GM06990 (cell line): ENCODE data around the gene FANCC.

Experiments used
- DNase-seq: peaks from one replicate; pipeline ENCODE4 v3.0.0-alpha.2; 2011; ENCODE audit not compliant: insufficient read length; ENCODE audit errors: extremely low read depth
- H3K27me3 ChIP-seq: replicated peaks from 2 replicates; pipeline ENCODE4 v1.6.0; 2011; ENCODE audit warnings: low read length; ENCODE audit not compliant: control insufficient read depth, insufficient read depth
- H3K36me3 ChIP-seq: 2 replicates; pipeline ENCODE4 v1.5.1; 2011; ENCODE audit warnings: low read length; ENCODE audit not compliant: control insufficient read depth, insufficient read depth
- H3K4me3 ChIP-seq: replicated peaks from 2 replicates; pipeline ENCODE4 v1.5.1; 2011; ENCODE audit warnings: low read depth, mild to moderate bottlenecking, control low read depth, low read length
- CTCF ChIP-seq: IDR thresholded peaks from 2 replicates; pipeline ENCODE4 v1.5.1; 2011; ENCODE audit warnings: low read length, control low read depth, mild to moderate bottlenecking, inconsistent platforms; ENCODE audit not compliant: insufficient read depth, poor library complexity, severe bottlenecking

FANCC gene

GRCh38 chr9:95127249-95128176 is 190.0 kb downstream of the FANCC start:
- Histone ChIP-seq H3K4me3 (no peak overlapping the region), H3K36me3 (no peaks in the 10 kb centered on the region), H3K27me3 (no peaks in the 10 kb centered on the region)
- peak; percentile 98 for TF ChIP-seq CTCF
- peak; percentile 64 for DNase-seq

- no peak for DNase-seq
- TF ChIP-seq CTCF = no peak
- Histone ChIP-seq H3K4me3 (no peak overlapping the region), H3K27me3 (no peaks in the 10 kb centered on the region), H3K36me3 (no peaks in the 10 kb centered on the region)
These were observed 190.8 kb downstream of the FANCC start for GRCh38 chr9:95126739-95127138.

- H3K27me3 ChIP-seq = no peaks in the 10 kb centered on the region
- H3K4me3 ChIP-seq = no peak overlapping the region
- H3K36me3 ChIP-seq = no peaks in the 10 kb centered on the region
- DNase-seq = no peak
- no peak for TF ChIP-seq CTCF
These were observed 191.9 kb downstream of the FANCC start for GRCh38 chr9:95125652-95126051.

- peak; percentile 8 for TF ChIP-seq CTCF
- Histone ChIP-seq H3K4me3 (no peak overlapping the region), H3K27me3 (no peaks in the 10 kb centered on the region), H3K36me3 (no peaks in the 10 kb centered on the region)
- no peak for DNase-seq
These were observed 192.7 kb downstream of the FANCC start for GRCh38 chr9:95124582-95125367.

GRCh38 chr9:95120781-95121370 is 196.6 kb downstream of the FANCC start:
- no peak for TF ChIP-seq CTCF
- Histone ChIP-seq H3K4me3 (no peak overlapping the region), H3K27me3 (no peaks in the 10 kb centered on the region), H3K36me3 (no peaks in the 10 kb centered on the region)
- no peak for DNase-seq
